Neural progenitor cell (in vitro differentiated cells): ENCODE measurements around the gene EMSY. TPM values are rescaled to one million over a fixed set of nuclear protein-coding genes. Genes with fewer than 3 reads are reported as not detected.

ENCODE experiments used
- DNase-seq: peaks from one replicate; pipeline ENCODE4 v3.0.0-alpha.2; 2016; ENCODE audit warnings: low spot score
- H2AFZ ChIP-seq: fragments of 200-600 bp; sonication (generic); replicated peaks from 2 replicates; pipeline ENCODE4 v1.6.1; 2016; ENCODE audit warnings: antibody characterized with exemption
- H3F3A ChIP-seq: fragments of 200-600 bp; sonication (generic); 2 replicates; pipeline ENCODE4 v1.6.1; 2016; ENCODE audit warnings: antibody characterized with exemption, low read depth
- H3K27ac ChIP-seq: fragments of 200-600 bp; sonication (generic); 2 replicates; pipeline ENCODE4 v1.5.1; 2016; ENCODE audit warnings: mild to moderate bottlenecking
- H3K27me3 ChIP-seq: fragments of 200-600 bp; sonication (generic); 2 replicates; pipeline ENCODE4 v1.6.1; 2016; ENCODE audit warnings: mild to moderate bottlenecking, moderate library complexity
- H3K36me3 ChIP-seq: fragments of 200-600 bp; sonication (generic); 2 replicates; pipeline ENCODE4 v1.5.1; 2016
- H3K4me1 ChIP-seq: fragments of 200-600 bp; sonication (generic); 2 replicates; pipeline ENCODE4 v1.6.1; 2016; ENCODE audit warnings: mixed run types
- H3K4me2 ChIP-seq: fragments of 200-600 bp; sonication (generic); 2 replicates; pipeline ENCODE4 v1.6.1; 2016
- H3K4me3 ChIP-seq: fragments of 200-600 bp; sonication (generic); 2 replicates; pipeline ENCODE4 v1.5.1; 2016
- H3K79me2 ChIP-seq: fragments of 200-600 bp; sonication (generic); 2 replicates; pipeline ENCODE4 v1.6.1; 2016; ENCODE audit warnings: low read depth
- H3K9ac ChIP-seq: fragments of 200-600 bp; sonication (generic); 2 replicates; pipeline ENCODE4 v1.6.1; 2016
- H3K9me3 ChIP-seq: fragments of 200-600 bp; sonication (generic); 2 replicates; pipeline ENCODE4 v1.5.1; 2016; ENCODE audit warnings: low read depth
- H4K20me1 ChIP-seq: fragments of 200-600 bp; sonication (generic); 2 replicates; pipeline ENCODE4 v1.6.1; 2016; ENCODE audit warnings: low read depth
- H3K27ac Mint-ChIP-seq: 3 replicates; pipeline ENCODE4 v1.8.0; 2021; ENCODE audit warnings: mixed read lengths
- H3K27me3 Mint-ChIP-seq: 2 replicates; pipeline ENCODE4 v1.8.0; 2022; ENCODE audit warnings: low read depth, mild to moderate bottlenecking, inconsistent platforms, moderate library complexity, mixed read lengths; ENCODE audit not compliant: insufficient read depth
- H3K36me3 Mint-ChIP-seq: 3 replicates; pipeline ENCODE4 v1.8.0; 2021; ENCODE audit warnings: mixed read lengths
- H3K4me1 Mint-ChIP-seq: 3 replicates; pipeline ENCODE4 v1.8.0; 2021; ENCODE audit warnings: mixed read lengths
- H3K4me3 Mint-ChIP-seq: 3 replicates; pipeline ENCODE4 v1.8.0; 2021; ENCODE audit warnings: mild to moderate bottlenecking, moderate library complexity, mixed read lengths
- H3K9me3 Mint-ChIP-seq: 3 replicates; pipeline ENCODE4 v1.8.0; 2020; ENCODE audit warnings: mixed read lengths
- CTCF ChIP-seq: fragments of 200-600 bp; sonication (generic); IDR thresholded peaks from 2 replicates; pipeline ENCODE4 v1.5.1; 2017; ENCODE audit warnings: antibody characterized with exemption, mild to moderate bottlenecking
- EZH2 ChIP-seq: fragments of 200-600 bp; sonication (generic); IDR thresholded peaks from 2 replicates; pipeline ENCODE4 v1.6.1; 2017; ENCODE audit warnings: antibody characterized with exemption, mild to moderate bottlenecking, moderate library complexity
- EZH2phosphoT487 ChIP-seq: fragments of 200-600 bp; sonication (generic); IDR thresholded peaks from 2 replicates; pipeline ENCODE4 v1.6.1; 2017; ENCODE audit warnings: antibody characterized with exemption
- total RNA-seq: library from RNA; depleted of rRNA; stranded (reverse); fragments of >200 nt; gene quantifications from 2 replicates; pipeline ENCODE4 v1.2.3, GENCODE V29; 2015; ENCODE audit warnings: low replicate concordance

EMSY gene
- total RNA-seq, 1 donor from 2014 or later = 92.0 TPM

GRCh38 chr11:76512851-76513653, 68.2 kb downstream of the EMSY start:
- peaks cover 8% of the 10 kb centered on the region for H3K79me2 ChIP-seq
- H3K27ac Mint-ChIP-seq = no peak overlapping the region
- no peak overlapping the region for H3K4me3 Mint-ChIP-seq
- no peak overlapping the region for H2AFZ ChIP-seq
- H3K9me3 Mint-ChIP-seq = no peaks in the 10 kb centered on the region
- no peak overlapping the region for H3K9ac ChIP-seq
- no peaks in the 10 kb centered on the region for H3K27me3 ChIP-seq
- H3K4me1 Mint-ChIP-seq = peaks cover 14% of the 10 kb centered on the region
- H3K9me3 ChIP-seq = no peaks in the 10 kb centered on the region
- H4K20me1 ChIP-seq = peaks cover 12% of the 10 kb centered on the region
- peak; percentile 20 for DNase-seq
- no peak overlapping the region for H3K4me3 ChIP-seq
- peaks cover 9% of the 10 kb centered on the region for H3K36me3 Mint-ChIP-seq
- peaks cover 11% of the 10 kb centered on the region for H3K4me1 ChIP-seq
- H3K36me3 ChIP-seq = peaks cover 11% of the 10 kb centered on the region
- peaks cover 3% of the 10 kb centered on the region for H3K27me3 Mint-ChIP-seq
- TF ChIP-seq EZH2 (no peak), CTCF (peak; percentile 61)
- H3F3A ChIP-seq = peaks cover 32% of the 10 kb centered on the region
- H3K27ac ChIP-seq = peak overlapping the region; percentile 47
- no peak overlapping the region for H3K4me2 ChIP-seq

- no peak overlapping the region for H3K4me2 ChIP-seq
Observed at GRCh38 chr11:76513654-76514034, 68.8 kb downstream of the EMSY start.

GRCh38 chr11:76515494-76515893, 70.7 kb downstream of the EMSY start:
- no peak for DNase-seq
- H3K4me1 Mint-ChIP-seq = peaks cover 11% of the 10 kb centered on the region
- H3K9me3 Mint-ChIP-seq = no peaks in the 10 kb centered on the region
- Histone ChIP-seq H3K27ac (no peak overlapping the region), H3K4me3 (no peak overlapping the region), H3K36me3 (peaks cover 21% of the 10 kb centered on the region), H3K9ac (no peak overlapping the region), H3K9me3 (no peaks in the 10 kb centered on the region), H4K20me1 (peaks cover 9% of the 10 kb centered on the region), H3K4me1 (peaks cover 6% of the 10 kb centered on the region), H3K27me3 (no peaks in the 10 kb centered on the region), H3F3A (peaks cover 26% of the 10 kb centered on the region), H2AFZ (no peak overlapping the region), H3K4me2 (no peak overlapping the region), H3K79me2 (peaks cover 8% of the 10 kb centered on the region)
- H3K27ac Mint-ChIP-seq = no peak overlapping the region
- TF ChIP-seq EZH2 = no peak
- peaks cover under 1% of the 10 kb centered on the region for H3K27me3 Mint-ChIP-seq
- H3K4me3 Mint-ChIP-seq = no peak overlapping the region
- H3K36me3 Mint-ChIP-seq = no peaks in the 10 kb centered on the region

More at GRCh38 chr11:76513654-76514034, 68.8 kb downstream of the EMSY start:
- Histone ChIP-seq H3K27me3 (no peaks in the 10 kb centered on the region), H2AFZ (no peak overlapping the region), H4K20me1 (peaks cover 12% of the 10 kb centered on the region), H3K9me3 (no peaks in the 10 kb centered on the region), H3K79me2 (peaks cover 8% of the 10 kb centered on the region), H3K4me1 (peaks cover 11% of the 10 kb centered on the region), H3K27ac (peak overlapping the region; percentile 47), H3K36me3 (peaks cover 11% of the 10 kb centered on the region), H3K9ac (no peak overlapping the region), H3K4me3 (no peak overlapping the region), H3F3A (peaks cover 32% of the 10 kb centered on the region)
- Mint-ChIP-seq H3K36me3 (peaks cover 6% of the 10 kb centered on the region), H3K27me3 (peaks cover 3% of the 10 kb centered on the region), H3K4me1 (peaks cover 14% of the 10 kb centered on the region), H3K9me3 (no peaks in the 10 kb centered on the region), H3K27ac (no peak overlapping the region), H3K4me3 (no peak overlapping the region)
- TF ChIP-seq CTCF (no peak), EZH2 (no peak), EZH2phosphoT487 (no peak)
- DNase-seq = no peak

- H3K9ac ChIP-seq = no peak overlapping the region
- no peak overlapping the region for H3K27ac ChIP-seq
- H3K9me3 ChIP-seq = no peaks in the 10 kb centered on the region
- Mint-ChIP-seq H3K27ac (no peak overlapping the region), H3K4me1 (no peaks in the 10 kb centered on the region), H3K4me3 (no peak overlapping the region), H3K36me3 (peaks cover 18% of the 10 kb centered on the region), H3K9me3 (no peaks in the 10 kb centered on the region), H3K27me3 (no peaks in the 10 kb centered on the region)
- H3K4me3 ChIP-seq = no peak overlapping the region
- no peak for DNase-seq
- H3K79me2 ChIP-seq = no peaks in the 10 kb centered on the region
- no peaks in the 10 kb centered on the region for H3K4me1 ChIP-seq
- peaks cover 34% of the 10 kb centered on the region for H3K36me3 ChIP-seq
- TF ChIP-seq EZH2 = no peak
- no peak for TF ChIP-seq EZH2phosphoT487
- no peak for TF ChIP-seq CTCF
- H3K4me2 ChIP-seq = no peak overlapping the region
- no peaks in the 10 kb centered on the region for H4K20me1 ChIP-seq
- no peaks in the 10 kb centered on the region for H3F3A ChIP-seq
- no peaks in the 10 kb centered on the region for H3K27me3 ChIP-seq
- H2AFZ ChIP-seq = no peak overlapping the region
Observed at GRCh38 chr11:76523147-76523546, 78.3 kb downstream of the EMSY start.
